Measurements from ENCODE around the gene WDR27. TPM values are rescaled to one million over a fixed set of nuclear protein-coding genes. Genes with fewer than 3 reads are reported as not detected.

Gene WDR27
- total RNA-seq, 1 donor from 2014 or later = 27.2 TPM

- no peak for TF ChIP-seq CTCF (conservative IDR thresholded peaks at IDR 0.05; ENCODE audit: low read depth, low read length)
- no peak overlapping the region for H3K4me3 ChIP-seq (ENCODE audit: low read depth, low read length)
- DNase-seq (ENCODE audit: low read depth) = no peak
Measured at GRCh38 chr6:169510871-169511270, 191.0 kb downstream of the WDR27 start.

DNA sequence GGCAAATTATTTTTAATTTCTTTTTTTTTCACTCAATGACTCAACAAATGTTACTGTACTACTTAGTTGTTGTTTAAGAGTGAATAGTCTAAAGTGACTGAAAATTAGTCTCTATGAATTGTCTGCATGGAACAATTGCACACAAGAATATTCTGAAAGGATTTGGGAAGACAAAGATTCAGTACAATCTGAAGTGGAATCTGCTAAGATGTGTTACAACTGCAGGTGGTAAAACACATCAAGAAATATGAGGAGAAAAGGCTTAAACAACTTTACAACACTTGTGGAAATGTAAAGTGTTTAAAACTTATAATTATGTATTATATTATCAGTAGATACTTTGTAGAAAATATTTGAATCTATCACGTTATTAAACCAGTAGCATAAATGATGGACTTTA, 193.4 kb downstream of the WDR27 start:
- TF ChIP-seq CTCF (conservative IDR thresholded peaks at IDR 0.05; ENCODE audit: low read depth, low read length) = no peak
- H3K4me3 ChIP-seq (ENCODE audit: low read depth, low read length) = no peak overlapping the region
- DNase-seq (ENCODE audit: low read depth) = no peak

- no peak for TF ChIP-seq CTCF (conservative IDR thresholded peaks at IDR 0.05; ENCODE audit: low read depth, low read length)
- no peak for DNase-seq (ENCODE audit: low read depth)
- H3K4me3 ChIP-seq (ENCODE audit: low read depth, low read length) = no peak overlapping the region
Measured at GRCh38 chr6:169503422-169504152, 198.2 kb downstream of the WDR27 start.

GRCh38 chr6:169502445-169502844, 199.4 kb downstream of the WDR27 start:
- no peak overlapping the region for H3K4me3 ChIP-seq (ENCODE audit: low read depth, low read length)
- no peak for TF ChIP-seq CTCF (conservative IDR thresholded peaks at IDR 0.05; ENCODE audit: low read depth, low read length)
- no peak for DNase-seq (ENCODE audit: low read depth)

DNA sequence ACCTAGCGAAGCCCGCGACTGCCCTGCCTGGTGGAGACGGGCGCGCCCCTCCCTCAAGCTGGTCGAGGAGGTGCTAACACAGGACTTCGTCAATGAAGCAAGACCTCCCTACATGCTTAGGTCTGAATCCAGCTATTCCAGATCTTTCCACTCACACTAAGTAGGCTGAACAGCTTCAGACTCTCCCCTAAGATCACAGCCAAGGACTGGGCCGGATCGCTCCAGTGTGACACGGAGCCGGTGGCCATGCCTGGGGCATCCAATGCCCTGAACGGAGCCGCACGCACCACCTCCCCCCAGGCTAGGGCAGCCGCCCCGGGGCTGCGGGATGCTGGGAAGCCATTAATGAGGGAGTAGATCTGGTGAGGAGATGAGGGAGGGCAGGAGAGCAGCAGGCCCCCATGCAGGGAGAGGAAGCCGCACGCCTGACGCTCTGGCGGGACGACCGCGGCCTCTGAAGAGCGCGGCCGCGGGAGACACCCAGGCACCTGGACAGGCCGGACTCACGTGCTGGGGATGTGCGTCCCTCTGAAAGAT, 200.0 kb downstream of the WDR27 start:
- no peak for DNase-seq (ENCODE audit: low read depth)
- no peak overlapping the region for H3K4me3 ChIP-seq (ENCODE audit: low read depth, low read length)
- TF ChIP-seq CTCF (conservative IDR thresholded peaks at IDR 0.05; ENCODE audit: low read depth, low read length) = no peak

GRCh38 chr6:169501128-169501527, 200.7 kb downstream of the WDR27 start:
- no peak overlapping the region for H3K4me3 ChIP-seq (ENCODE audit: low read depth, low read length)
- no peak for DNase-seq (ENCODE audit: low read depth)
- no peak for TF ChIP-seq CTCF (conservative IDR thresholded peaks at IDR 0.05; ENCODE audit: low read depth, low read length)

DNA sequence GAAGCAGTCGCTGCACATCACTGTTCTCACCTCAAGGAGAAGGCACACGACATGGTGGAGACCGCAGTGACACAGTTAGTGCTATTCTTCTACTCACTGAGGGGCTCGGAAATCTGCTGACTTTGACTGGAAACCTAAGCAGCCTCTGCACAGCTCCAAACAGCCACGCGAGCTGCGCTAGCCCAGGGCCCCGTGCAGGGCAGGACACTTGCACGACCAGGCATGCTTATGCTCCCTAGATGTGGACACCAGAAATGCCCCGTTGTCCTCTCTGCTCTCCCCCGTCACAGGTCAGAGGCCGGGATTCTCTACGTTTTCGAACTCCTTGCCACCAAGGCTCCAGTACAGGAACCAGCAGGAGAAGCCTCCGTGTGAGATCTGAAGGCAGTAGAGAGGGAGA, 201.1 kb downstream of the WDR27 start:
- DNase-seq (ENCODE audit: low read depth) = no peak
- no peak overlapping the region for H3K4me3 ChIP-seq (ENCODE audit: low read depth, low read length)
- no peak for TF ChIP-seq CTCF (conservative IDR thresholded peaks at IDR 0.05; ENCODE audit: low read depth, low read length)
